ENCODE data around the gene NETO1.
A peak's percentile ranks its signal among the peaks of the same experiment; 100 is the strongest.

Gene NETO1

DNA sequence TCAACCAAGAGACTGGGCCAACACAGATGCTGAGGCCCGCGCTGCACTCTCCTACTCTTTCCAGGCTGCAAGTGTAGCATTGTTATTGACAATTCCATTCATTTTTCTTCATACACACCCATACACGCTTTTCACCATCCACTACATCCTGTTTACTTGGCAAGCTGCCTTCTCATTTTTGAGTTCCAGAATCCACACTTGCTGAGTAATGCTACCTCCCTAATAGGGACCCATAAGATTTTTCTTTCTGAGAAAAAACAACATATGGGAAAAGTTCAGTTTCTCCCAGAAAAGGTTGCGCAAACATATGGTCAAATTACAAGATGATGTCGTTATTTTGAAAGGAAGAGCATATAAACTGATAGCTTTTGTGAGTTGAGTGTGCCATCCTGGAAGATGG lies 3.3 kb upstream of the NETO1 start:
- ATAC-seq (ENCODE audit: low read depth) (peak; percentile 73), DNase-seq (ENCODE audit: low spot score) (no peak)
- Histone ChIP-seq H3K4me3 (ENCODE audit: severe bottlenecking) (no peak overlapping the region), H3K27me3 (ENCODE audit: insufficient read depth, poor library complexity, severe bottlenecking) (peaks cover 11% of the 10 kb centered on the region), H3K36me3 (ENCODE audit: low read depth) (no peaks in the 10 kb centered on the region), H3K4me1 (ENCODE audit: insufficient read depth, poor library complexity, severe bottlenecking) (peaks cover 15% of the 10 kb centered on the region), H3K27ac (ENCODE audit: poor library complexity, severe bottlenecking) (peak overlapping the region; percentile 35), H3K9me3 (ENCODE audit: severe bottlenecking) (no peaks in the 10 kb centered on the region)
- TF ChIP-seq, protein P1, sequence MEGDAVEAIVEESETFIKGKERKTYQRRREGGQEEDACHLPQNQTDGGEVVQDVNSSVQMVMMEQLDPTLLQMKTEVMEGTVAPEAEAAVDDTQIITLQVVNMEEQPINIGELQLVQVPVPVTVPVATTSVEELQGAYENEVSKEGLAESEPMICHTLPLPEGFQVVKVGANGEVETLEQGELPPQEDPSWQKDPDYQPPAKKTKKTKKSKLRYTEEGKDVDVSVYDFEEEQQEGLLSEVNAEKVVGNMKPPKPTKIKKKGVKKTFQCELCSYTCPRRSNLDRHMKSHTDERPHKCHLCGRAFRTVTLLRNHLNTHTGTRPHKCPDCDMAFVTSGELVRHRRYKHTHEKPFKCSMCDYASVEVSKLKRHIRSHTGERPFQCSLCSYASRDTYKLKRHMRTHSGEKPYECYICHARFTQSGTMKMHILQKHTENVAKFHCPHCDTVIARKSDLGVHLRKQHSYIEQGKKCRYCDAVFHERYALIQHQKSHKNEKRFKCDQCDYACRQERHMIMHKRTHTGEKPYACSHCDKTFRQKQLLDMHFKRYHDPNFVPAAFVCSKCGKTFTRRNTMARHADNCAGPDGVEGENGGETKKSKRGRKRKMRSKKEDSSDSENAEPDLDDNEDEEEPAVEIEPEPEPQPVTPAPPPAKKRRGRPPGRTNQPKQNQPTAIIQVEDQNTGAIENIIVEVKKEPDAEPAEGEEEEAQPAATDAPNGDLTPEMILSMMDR (IDR thresholded peaks at IDR 0.05; ENCODE audit: poor library complexity, severe bottlenecking), result no peak

DNA sequence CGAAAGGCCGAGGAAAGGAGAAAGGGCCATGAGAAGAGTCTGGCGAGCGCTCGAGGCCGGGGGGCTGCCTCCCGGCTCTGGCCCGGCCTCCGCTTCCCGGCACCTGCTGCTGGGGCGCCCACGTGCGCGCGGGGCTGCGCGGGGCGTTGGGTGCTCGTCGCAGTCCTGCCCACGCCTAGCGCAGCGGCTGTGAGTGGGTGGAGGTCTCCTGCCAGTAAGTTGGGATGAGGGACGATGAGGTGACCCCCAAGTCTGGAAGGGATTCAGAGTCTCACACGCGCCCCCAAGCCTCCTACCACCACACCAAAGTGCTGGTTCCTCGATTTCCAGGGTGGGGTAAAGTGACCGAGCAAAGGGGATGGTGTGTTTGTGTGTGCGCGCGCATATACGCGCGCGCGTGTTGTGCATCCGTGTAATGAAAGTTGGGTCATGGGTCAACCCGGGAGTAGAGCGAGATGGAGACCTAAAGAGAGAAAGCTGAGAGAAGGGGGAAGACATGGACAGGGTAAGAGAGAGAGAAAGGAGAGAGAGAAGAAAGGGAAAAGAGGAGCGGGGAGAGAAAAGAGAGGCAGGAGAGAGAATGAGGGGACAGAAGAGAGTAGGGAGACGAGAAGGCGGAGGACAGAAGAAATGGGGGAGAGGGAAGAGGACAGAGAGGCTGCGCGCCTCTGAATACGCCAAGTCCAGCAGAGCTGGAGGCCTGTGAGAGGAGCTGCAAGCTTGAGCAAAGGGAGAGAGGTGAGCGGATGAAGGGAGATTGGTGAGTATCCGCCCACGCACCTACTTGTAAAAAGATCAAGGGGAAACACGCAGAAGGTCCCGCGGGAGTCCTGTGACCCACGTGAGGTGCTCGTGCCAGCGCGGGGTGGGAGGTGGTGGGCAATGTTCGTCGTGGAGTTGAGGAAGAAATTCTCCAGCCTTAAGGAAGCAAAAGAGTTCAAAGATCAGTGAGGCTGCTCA lies 1.7 kb upstream of the NETO1 start:
- DNase-seq (ENCODE audit: low spot score) (no peak), ATAC-seq (ENCODE audit: low read depth) (no peak)
- peaks cover 15% of the 10 kb centered on the region for H3K4me1 ChIP-seq (ENCODE audit: insufficient read depth, poor library complexity, severe bottlenecking)
- peak overlapping the region; percentile 72 for H3K4me3 ChIP-seq (ENCODE audit: severe bottlenecking)
- no peaks in the 10 kb centered on the region for H3K9me3 ChIP-seq (ENCODE audit: severe bottlenecking)
- no peaks in the 10 kb centered on the region for H3K36me3 ChIP-seq (ENCODE audit: low read depth)
- peaks cover 15% of the 10 kb centered on the region for H3K27me3 ChIP-seq (ENCODE audit: insufficient read depth, poor library complexity, severe bottlenecking)
- peak overlapping the region; percentile 35 for H3K27ac ChIP-seq (ENCODE audit: poor library complexity, severe bottlenecking)
- TF ChIP-seq, protein P1 (IDR thresholded peaks at IDR 0.05; ENCODE audit: poor library complexity, severe bottlenecking), result no peak

DNA sequence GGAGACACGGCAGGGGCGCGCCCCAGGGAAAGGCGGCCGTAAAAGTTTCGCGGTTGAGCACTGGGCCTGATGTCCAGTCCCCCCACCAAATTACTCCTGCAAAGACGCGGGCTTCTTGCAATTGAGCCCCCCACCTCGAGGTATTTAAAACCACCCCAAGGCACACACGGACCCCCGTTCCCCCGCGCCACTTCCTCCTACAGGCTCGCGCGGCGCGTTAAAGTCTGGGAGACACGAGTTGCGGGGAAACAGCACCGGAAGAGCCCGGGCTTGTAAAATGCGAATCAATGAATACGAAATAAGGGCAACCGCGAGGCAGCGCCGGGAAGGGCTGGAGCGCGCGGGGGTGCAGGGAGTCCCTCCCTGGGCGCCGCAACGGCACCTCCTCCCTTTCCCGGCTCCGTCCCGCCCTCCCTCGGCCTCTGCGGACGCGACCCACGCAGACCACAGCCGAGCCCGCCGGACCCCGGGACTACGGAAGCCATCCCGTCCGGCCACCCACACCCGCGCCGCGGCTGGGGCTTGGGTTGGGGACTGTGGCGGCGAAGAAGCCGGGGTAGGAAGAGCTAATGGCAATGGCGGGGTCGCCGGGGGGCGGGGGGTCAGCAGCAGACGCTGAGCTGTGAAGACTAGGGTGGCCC lies 918 bp upstream of the NETO1 start:
- no peaks in the 10 kb centered on the region for H3K9me3 ChIP-seq (ENCODE audit: severe bottlenecking)
- H3K36me3 ChIP-seq (ENCODE audit: low read depth), result no peaks in the 10 kb centered on the region
- peak overlapping the region; percentile 72 for H3K4me3 ChIP-seq (ENCODE audit: severe bottlenecking)
- H3K27me3 ChIP-seq (ENCODE audit: insufficient read depth, poor library complexity, severe bottlenecking), result peaks cover 15% of the 10 kb centered on the region
- ATAC-seq (ENCODE audit: low read depth) (0 out of 3 replicates have a peak, but pooled peaks have one; percentile 4), DNase-seq (ENCODE audit: low spot score) (no peak)
- TF ChIP-seq, protein P1 (IDR thresholded peaks at IDR 0.05; ENCODE audit: poor library complexity, severe bottlenecking), result no peak
- peaks cover 15% of the 10 kb centered on the region for H3K4me1 ChIP-seq (ENCODE audit: insufficient read depth, poor library complexity, severe bottlenecking)
- H3K27ac ChIP-seq (ENCODE audit: poor library complexity, severe bottlenecking), result no peak overlapping the region

DNA sequence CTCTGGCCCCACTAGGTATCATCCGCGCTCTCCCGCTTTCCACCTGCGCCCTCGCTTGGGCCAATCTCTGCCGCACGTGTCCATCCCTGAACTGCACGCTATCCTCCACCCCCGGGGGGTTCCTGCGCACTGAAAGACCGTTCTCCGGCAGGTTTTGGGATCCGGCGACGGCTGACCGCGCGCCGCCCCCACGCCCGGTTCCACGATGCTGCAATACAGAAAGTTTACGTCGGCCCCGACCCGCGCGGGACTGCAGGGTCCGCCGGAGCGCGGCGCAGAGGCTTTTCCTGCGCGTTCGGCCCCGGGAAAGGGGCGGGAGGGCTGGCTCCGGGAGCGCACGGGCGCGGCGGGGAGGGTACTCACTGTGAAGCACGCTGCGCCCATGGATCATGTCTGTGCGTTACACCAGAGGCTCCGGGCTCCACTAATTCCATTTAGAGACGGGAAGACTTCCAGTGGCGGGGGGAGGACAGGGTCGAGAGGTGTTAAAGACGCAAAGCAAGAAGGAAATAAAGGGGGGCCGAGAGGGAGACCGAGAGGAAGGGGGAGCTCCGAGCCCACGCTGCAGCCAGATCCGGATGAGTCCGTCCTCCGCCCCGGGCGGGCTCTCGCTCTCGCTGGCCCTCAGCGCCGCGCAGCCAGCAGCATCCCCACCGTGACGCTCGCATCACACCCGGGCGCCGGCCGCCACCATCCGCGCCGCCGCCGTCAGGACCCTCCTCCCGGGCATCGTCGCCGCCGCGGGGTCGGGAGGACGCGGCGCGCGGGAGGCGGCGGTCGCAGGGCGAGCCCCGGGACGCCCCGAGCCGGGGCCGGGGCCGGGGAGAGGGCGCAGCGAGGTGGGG lies 664 bp downstream of the NETO1 start:
- Histone ChIP-seq H3K27me3 (ENCODE audit: insufficient read depth, poor library complexity, severe bottlenecking) (peaks cover 15% of the 10 kb centered on the region), H3K36me3 (ENCODE audit: low read depth) (no peaks in the 10 kb centered on the region), H3K4me1 (ENCODE audit: insufficient read depth, poor library complexity, severe bottlenecking) (peaks cover 15% of the 10 kb centered on the region), H3K9me3 (ENCODE audit: severe bottlenecking) (no peaks in the 10 kb centered on the region), H3K27ac (ENCODE audit: poor library complexity, severe bottlenecking) (no peak overlapping the region), H3K4me3 (ENCODE audit: severe bottlenecking) (peak overlapping the region; percentile 72)
- TF ChIP-seq, protein P1 (IDR thresholded peaks at IDR 0.05; ENCODE audit: poor library complexity, severe bottlenecking), result no peak
- peak; percentile 26; the same call in 2 of the 3 replicates for ATAC-seq (ENCODE audit: low read depth)
- no peak for DNase-seq (ENCODE audit: low spot score)
